CD14-positive monocyte (primary cell): ENCODE measurements around the gene PLEKHA7. TPM values are rescaled to one million over a fixed set of nuclear protein-coding genes. Genes with fewer than 3 reads are reported as not detected.
A peak's percentile ranks its signal among the peaks of the same experiment; 100 is the strongest.

ENCODE experiments used
- DNase-seq, 3 donors: peaks; one replicate each; pipeline ENCODE4 v3.0.0-alpha.2; 2011 to 2022
- H2AFZ ChIP-seq: 2 replicates; pipeline ENCODE4 v1.6.0; 2012; ENCODE audit warnings: mild to moderate bottlenecking, low read depth, low read length, inconsistent platforms; ENCODE audit not compliant: insufficient read depth, poor library complexity, severe bottlenecking
- H3K27ac ChIP-seq, 2 donors: 1 replicate in 1 of 2; 2 replicates in 1 of 2; pipeline ENCODE4 v1.5.1; 2012 to 2013; ENCODE audit warnings: low read length in 2 of 2, control low read depth in 1 of 2, inconsistent platforms in 1 of 2, low read depth in 1 of 2, mild to moderate bottlenecking in 1 of 2
- H3K27me3 ChIP-seq, 2 donors: one replicate each; pipeline versions ENCODE4 v1.6.0 to v1.6.1; 2011 to 2013; ENCODE audit warnings: low read length in 2 of 2; ENCODE audit not compliant: control insufficient read depth in 2 of 2, insufficient read depth in 2 of 2
- H3K36me3 ChIP-seq, 2 donors: replicated peaks in 1 of 2; 1 replicate in 1 of 2; 2 replicates in 1 of 2; pipeline versions ENCODE4 v1.5.1 to v1.6.1; 2012 to 2013; ENCODE audit warnings: low read length in 2 of 2, control low read depth in 1 of 2, inconsistent platforms in 1 of 2, mild to moderate bottlenecking in 1 of 2; ENCODE audit not compliant: insufficient read depth in 2 of 2, control insufficient read depth in 1 of 2
- H3K4me1 ChIP-seq, 2 donors: 1 replicate in 1 of 2; 2 replicates in 1 of 2; pipeline versions ENCODE4 v1.5.1 to v1.6.1; 2012 to 2013; ENCODE audit warnings: low read length in 2 of 2, control low read depth in 1 of 2, inconsistent platforms in 1 of 2, mild to moderate bottlenecking in 1 of 2, moderate library complexity in 1 of 2; ENCODE audit not compliant: insufficient read depth in 2 of 2, control insufficient read depth in 1 of 2
- H3K4me2 ChIP-seq: replicated peaks from 2 replicates; pipeline ENCODE3; 2012; ENCODE audit warnings: low read length, moderate library complexity, mild to moderate bottlenecking; ENCODE audit not compliant: poor library complexity, severe bottlenecking; ENCODE audit errors: extremely low read depth
- H3K4me3 ChIP-seq, 3 experiments: fragments of 200-600 bp in 1 of 3; sonication (generic) in 1 of 3; replicated peaks in 1 of 3; 1 replicate in 2 of 3; 2 replicates in 1 of 3; pipeline ENCODE4 v1.5.1; 2011 to 2013; ENCODE audit warnings: low read length in 3 of 3, mild to moderate bottlenecking in 3 of 3, control low read depth in 2 of 3, low read depth in 2 of 3, inconsistent platforms in 1 of 3, moderate library complexity in 1 of 3
- H3K79me2 ChIP-seq: 2 replicates; pipeline ENCODE4 v1.6.0; 2012; ENCODE audit warnings: mild to moderate bottlenecking, control low read depth, inconsistent platforms, low read length, moderate library complexity; ENCODE audit not compliant: insufficient read depth
- H3K9ac ChIP-seq: 2 replicates; pipeline ENCODE4 v1.6.0; 2017; ENCODE audit warnings: low read length, mild to moderate bottlenecking; ENCODE audit not compliant: insufficient read depth, poor library complexity, severe bottlenecking
- H3K9me3 ChIP-seq, 2 donors: replicated peaks in 1 of 2; 1 replicate in 1 of 2; 2 replicates in 1 of 2; pipeline versions ENCODE4 v1.5.1 to v1.6.1; 2012 to 2013; ENCODE audit warnings: low read length in 2 of 2, control low read depth in 1 of 2; ENCODE audit not compliant: control insufficient read depth in 1 of 2, insufficient read depth in 1 of 2
- H4K20me1 ChIP-seq: 2 replicates; pipeline ENCODE4 v1.6.0; 2012; ENCODE audit warnings: mild to moderate bottlenecking, low read length, control low read depth, moderate library complexity; ENCODE audit not compliant: insufficient read depth
- H3K27ac Mint-ChIP-seq, 7 donors: one replicate each; pipeline ENCODE4 v1.8.0; 2020; ENCODE audit warnings: mild to moderate bottlenecking in 7 of 7, mixed read lengths in 7 of 7, moderate library complexity in 6 of 7, inconsistent platforms in 2 of 7
- H3K27me3 Mint-ChIP-seq, 3 donors: one replicate each; pipeline ENCODE4 v1.8.0; 2021 to 2022; ENCODE audit warnings: low read depth in 3 of 3, mild to moderate bottlenecking in 3 of 3, mixed read lengths in 3 of 3, moderate library complexity in 3 of 3, inconsistent platforms in 1 of 3
- H3K36me3 Mint-ChIP-seq, 2 donors: one replicate each; pipeline ENCODE4 v1.8.0; 2020; ENCODE audit warnings: mixed read lengths in 2 of 2, inconsistent platforms in 1 of 2, mild to moderate bottlenecking in 1 of 2
- H3K4me1 Mint-ChIP-seq: one replicate; pipeline ENCODE4 v1.8.0; 2020; ENCODE audit warnings: mild to moderate bottlenecking, mixed read lengths
- H3K4me3 Mint-ChIP-seq, 2 donors: one replicate each; pipeline ENCODE4 v1.8.0; 2020; ENCODE audit warnings: mild to moderate bottlenecking in 2 of 2, mixed read lengths in 2 of 2, moderate library complexity in 1 of 2
- H3K9me3 Mint-ChIP-seq, 7 donors: one replicate each; pipeline ENCODE4 v1.8.0; 2020 to 2022; ENCODE audit warnings: mixed read lengths in 7 of 7, mild to moderate bottlenecking in 6 of 7, moderate library complexity in 6 of 7, inconsistent platforms in 2 of 7
- WGBS: methylation state at CpG from one replicate; pipeline ENCODE4 v1.1.5; 2013; ENCODE audit warnings: missing lambda C conversion rate; ENCODE audit not compliant: insufficient coverage; 5-methylcytosine and 5-hydroxymethylcytosine counted together
- intact Hi-C, 2 donors: fragments of 100-400 bp; cut with micrococcal nuclease; formaldehyde crosslinking; loops; one replicate each; pipeline versions ENCODE4 v1.15.0 to v1.15.1; 2023
- polyA plus RNA-seq, 3 donors: library from polyadenylated mRNA; depleted of rRNA in 1 of 3; unstranded in 2 of 3; stranded (reverse) in 1 of 3; fragments of 300-500 nt in 2 of 3; fragments of >200 nt in 1 of 3; fragmentation: Illumina TruSeq in 2 of 3; gene quantifications; 1 replicate in 2 of 3; 2 replicates in 1 of 3; pipeline ENCODE4 v1.2.3, GENCODE V29; 2012 to 2021
- TF ChIP-seq, protein P1 (sequence below): fragments of 200-600 bp; IDR thresholded peaks from one replicate; pipeline ENCODE4 v1.8.0; 2022; ENCODE audit warnings: antibody characterized with exemption, mild to moderate bottlenecking

Gene PLEKHA7
- polyA plus RNA-seq, 3 donors: 0.05 to 0.92 (median 0.22) TPM

DNA sequence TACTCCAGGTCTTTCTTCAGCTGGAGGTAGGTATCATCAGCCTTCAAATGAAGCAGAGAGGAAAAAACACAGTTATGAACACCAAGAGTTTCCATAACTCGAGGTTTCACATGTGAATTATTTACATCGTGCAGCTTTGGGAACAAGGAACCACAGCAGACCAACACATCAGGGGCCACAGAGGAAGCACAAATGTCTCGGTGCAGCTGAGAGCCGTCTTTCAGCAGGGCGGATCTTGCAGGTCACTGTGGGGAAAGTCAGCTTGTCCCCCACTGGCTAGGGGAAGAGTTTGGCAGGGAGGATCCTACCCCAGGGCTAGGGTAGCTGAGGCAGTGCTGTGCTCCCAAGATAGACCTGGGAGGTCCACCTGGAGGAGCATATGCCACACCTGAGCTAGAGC lies 201.1 kb downstream of the PLEKHA7 start:
- peaks cover 89 to 91% of the 10 kb centered on the region in 2 donors for H3K4me1 ChIP-seq
- no peaks in the 10 kb centered on the region for H3K36me3 Mint-ChIP-seq
- peak overlapping the region in 1 of 3 experiments; percentile 1 for H3K4me3 ChIP-seq
- H2AFZ ChIP-seq: no peak overlapping the region
- 0% methylated on average over 2 of the region's 5 CpGs for WGBS
- H3K36me3 ChIP-seq: no peaks in the 10 kb centered on the region
- H3K27me3 Mint-ChIP-seq: peaks cover 2 to 4% (median 2%) of the 10 kb centered on the region in 3 donors
- peaks cover 96% of the 10 kb centered on the region for H3K4me1 Mint-ChIP-seq
- peak overlapping the region; percentile 9 for H3K4me2 ChIP-seq
- H3K9me3 ChIP-seq: no peaks in the 10 kb centered on the region
- peak in 1 of 3 donors; percentile 35 for DNase-seq
- H3K79me2 ChIP-seq: no peaks in the 10 kb centered on the region
- no peak overlapping the region for H3K9ac ChIP-seq
- intact Hi-C loops: loop anchor here in 1 of 2 donors (2.0 kb wide), 1 partner anchor 22 kb away; no protein-coding TSS in a partner anchor
- TF ChIP-seq, protein P1, sequence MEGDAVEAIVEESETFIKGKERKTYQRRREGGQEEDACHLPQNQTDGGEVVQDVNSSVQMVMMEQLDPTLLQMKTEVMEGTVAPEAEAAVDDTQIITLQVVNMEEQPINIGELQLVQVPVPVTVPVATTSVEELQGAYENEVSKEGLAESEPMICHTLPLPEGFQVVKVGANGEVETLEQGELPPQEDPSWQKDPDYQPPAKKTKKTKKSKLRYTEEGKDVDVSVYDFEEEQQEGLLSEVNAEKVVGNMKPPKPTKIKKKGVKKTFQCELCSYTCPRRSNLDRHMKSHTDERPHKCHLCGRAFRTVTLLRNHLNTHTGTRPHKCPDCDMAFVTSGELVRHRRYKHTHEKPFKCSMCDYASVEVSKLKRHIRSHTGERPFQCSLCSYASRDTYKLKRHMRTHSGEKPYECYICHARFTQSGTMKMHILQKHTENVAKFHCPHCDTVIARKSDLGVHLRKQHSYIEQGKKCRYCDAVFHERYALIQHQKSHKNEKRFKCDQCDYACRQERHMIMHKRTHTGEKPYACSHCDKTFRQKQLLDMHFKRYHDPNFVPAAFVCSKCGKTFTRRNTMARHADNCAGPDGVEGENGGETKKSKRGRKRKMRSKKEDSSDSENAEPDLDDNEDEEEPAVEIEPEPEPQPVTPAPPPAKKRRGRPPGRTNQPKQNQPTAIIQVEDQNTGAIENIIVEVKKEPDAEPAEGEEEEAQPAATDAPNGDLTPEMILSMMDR: no peak
- H3K27ac ChIP-seq: peak overlapping the region in 1 of 2 donors; percentile 79
- H4K20me1 ChIP-seq: no peaks in the 10 kb centered on the region
- H3K27me3 ChIP-seq: no peaks in the 10 kb centered on the region
- H3K4me3 Mint-ChIP-seq: peak overlapping the region in 1 of 2 donors; percentile 53
- H3K27ac Mint-ChIP-seq: peak overlapping the region in 4 of 7 donors; percentile 69 to 91 (median 85)
- H3K9me3 Mint-ChIP-seq: peaks cover 0 to 3% (median 0%) of the 10 kb centered on the region in 7 donors

DNA sequence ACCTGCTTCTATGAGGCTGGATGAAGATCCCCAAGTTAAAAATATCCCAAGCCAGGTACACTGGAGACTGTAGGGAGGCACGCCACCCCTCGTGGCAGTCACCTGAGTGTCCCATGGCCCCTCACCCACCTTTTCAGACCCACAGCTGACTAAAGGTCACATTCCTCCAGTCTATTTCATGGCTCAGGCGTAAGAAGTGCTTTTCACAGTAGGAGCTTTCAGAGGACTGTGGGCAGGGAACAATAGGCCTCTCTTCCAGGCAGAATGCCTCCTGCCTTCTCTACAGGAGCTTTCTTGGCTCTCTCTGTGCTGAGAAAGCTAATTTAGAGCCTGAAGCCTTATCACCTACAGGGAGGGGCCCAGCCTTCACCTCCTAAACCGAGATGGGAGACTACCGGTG lies 201.9 kb downstream of the PLEKHA7 start:
- H4K20me1 ChIP-seq: no peaks in the 10 kb centered on the region
- H3K4me3 ChIP-seq: no peak overlapping the region
- WGBS: 100% methylated on average over 4 of the region's 5 CpGs
- Mint-ChIP-seq H3K27ac (peak overlapping the region in 1 of 7 donors; percentile 7), H3K36me3 (no peaks in the 10 kb centered on the region), H3K27me3 (peaks cover 0 to 4% (median 2%) of the 10 kb centered on the region in 3 donors), H3K4me3 (no peak overlapping the region), H3K9me3 (peaks cover 0 to 1% (median 0%) of the 10 kb centered on the region in 7 donors), H3K4me1 (peaks cover 96% of the 10 kb centered on the region)
- TF ChIP-seq, protein P1: no peak
- no peaks in the 10 kb centered on the region for H3K36me3 ChIP-seq
- intact Hi-C loops: loop anchor here in 1 of 2 donors (2.0 kb wide), 1 partner anchor 21 kb away; no protein-coding TSS in a partner anchor
- H3K4me2 ChIP-seq: no peak overlapping the region
- peak overlapping the region in 1 of 2 donors; percentile 79 for H3K27ac ChIP-seq
- H3K9me3 ChIP-seq: no peaks in the 10 kb centered on the region
- H3K4me1 ChIP-seq: peaks cover 89 to 91% of the 10 kb centered on the region in 2 donors
- H3K9ac ChIP-seq: no peak overlapping the region
- H2AFZ ChIP-seq: no peak overlapping the region
- no peaks in the 10 kb centered on the region for H3K79me2 ChIP-seq
- no peaks in the 10 kb centered on the region for H3K27me3 ChIP-seq
- no peak for DNase-seq
